AG09309 (cell line): Measurements from ENCODE around the gene CCDC74B.
"Not testable (repeated sequence)": the region's sequence is repeated elsewhere in the genome, so short reads cannot be mapped to it uniquely, and the experiment has no call there.

Source experiments
- DNase-seq: peaks from one replicate; pipeline ENCODE4 v3.0.0-alpha.2; 2010; ENCODE audit warnings: low read depth
- H3K4me3 ChIP-seq: 2 replicates; pipeline ENCODE4 v1.5.1; 2011; ENCODE audit warnings: mild to moderate bottlenecking, low read depth, low read length, moderate library complexity; ENCODE audit not compliant: control insufficient read depth
- CTCF ChIP-seq: IDR thresholded peaks from 2 replicates; pipeline ENCODE4 v1.5.1; 2011; ENCODE audit warnings: mild to moderate bottlenecking, low read depth, low read length, inconsistent platforms; ENCODE audit not compliant: insufficient read depth, control insufficient read depth; ENCODE audit errors: missing control alignments

The CCDC74B gene

GRCh38 chr2:130169896-130170295, 25.0 kb upstream of the CCDC74B start:
- TF ChIP-seq CTCF = no peak
- DNase-seq = no peak
- H3K4me3 ChIP-seq = no peak overlapping the region

- H3K4me3 ChIP-seq, DNase-seq: not testable (repeated sequence)
These were observed 24.3 kb upstream of the CCDC74B start for GRCh38 chr2:130169163-130169562.

GRCh38 chr2:130166611-130167010, 21.7 kb upstream of the CCDC74B start:
- DNase-seq, H3K4me3 ChIP-seq: not testable (repeated sequence)

- no peak for DNase-seq
- TF ChIP-seq CTCF = no peak
- no peak overlapping the region for H3K4me3 ChIP-seq
These were observed 20.5 kb upstream of the CCDC74B start for GRCh38 chr2:130165293-130166016.

GRCh38 chr2:130162968-130163367, 18.1 kb upstream of the CCDC74B start:
- no peak for TF ChIP-seq CTCF
- no peak for DNase-seq
- H3K4me3 ChIP-seq = no peak overlapping the region

- not testable (repeated sequence) for DNase-seq, H3K4me3 ChIP-seq
These were observed 17.6 kb upstream of the CCDC74B start for GRCh38 chr2:130162486-130162885.

- not testable (repeated sequence) for H3K4me3 ChIP-seq, DNase-seq
These were observed 16.2 kb upstream of the CCDC74B start for GRCh38 chr2:130160838-130161705.

GRCh38 chr2:130160131-130160530, 15.2 kb upstream of the CCDC74B start:
- DNase-seq = no peak
- TF ChIP-seq CTCF = no peak
- no peak overlapping the region for H3K4me3 ChIP-seq

- H3K4me3 ChIP-seq, DNase-seq: not testable (repeated sequence)
These were observed 14.5 kb upstream of the CCDC74B start for GRCh38 chr2:130159376-130159775.
